AG08396 (cell line): ENCODE results near the gene TTC9B.
"Not testable (repeated sequence)": the region's sequence is repeated elsewhere in the genome, so short reads cannot be mapped to it uniquely, and the experiment has no call there.

ENCODE experiments used
- DNase-seq: peaks from one replicate; pipeline ENCODE4 v3.0.0; 2012; ENCODE audit warnings: low spot score, mixed read lengths

TTC9B gene

GRCh38 chr19:40170303-40170989 is 47.7 kb downstream of the TTC9B start:
- DNase-seq: not testable (repeated sequence)

- not testable (repeated sequence) for DNase-seq
Measured at GRCh38 chr19:40169482-40170302, 48.5 kb downstream of the TTC9B start.
